Measurements from ENCODE around the gene GSTA4. TPM values are rescaled to one million over a fixed set of nuclear protein-coding genes. Genes with fewer than 3 reads are reported as not detected.
"Not testable (repeated sequence)": the region's sequence is repeated elsewhere in the genome, so short reads cannot be mapped to it uniquely, and the experiment has no call there.

GSTA4 gene
- total and polyA plus RNA-seq, 9 donors = 46.7 to 61.4 (median 54.7) TPM

DNA sequence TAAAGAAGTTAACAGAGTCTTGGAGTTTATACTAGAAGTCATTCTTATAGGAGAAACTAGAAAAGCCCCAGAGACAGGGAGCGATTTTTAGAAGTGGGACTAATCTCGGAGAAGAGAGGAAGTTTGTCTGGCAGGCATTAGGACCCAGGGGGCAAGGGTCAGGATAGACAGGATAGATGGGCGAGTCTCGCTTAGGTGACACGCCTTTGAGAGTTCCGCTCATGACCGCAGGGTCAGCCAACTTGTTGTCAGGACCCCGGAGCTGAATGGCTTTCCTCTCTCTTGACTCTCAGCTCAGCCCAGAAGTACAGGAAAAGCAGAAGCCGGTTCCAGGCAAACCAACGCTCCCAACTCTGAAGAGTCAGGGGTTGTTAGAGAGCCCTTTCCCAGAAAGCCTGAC lies 34.1 kb downstream of the GSTA4 start:
- H3K27me3 ChIP-seq (ENCODE audit: control insufficient read depth, insufficient read depth, low read length); H3K27ac ChIP-seq (ENCODE audit: low read length); H3K36me3 ChIP-seq (ENCODE audit: control insufficient read depth, insufficient read depth, low read length); H3K4me3 ChIP-seq (ENCODE audit: low read length); H3K4me1 ChIP-seq (ENCODE audit: control insufficient read depth, insufficient read depth, low read length); H3K9me3 ChIP-seq (replicated peaks; ENCODE audit: control insufficient read depth, low read depth, low read length); DNase-seq: not testable (repeated sequence)
- 83% methylated on average over 4 of the region's 10 CpGs for WGBS (ENCODE audit: insufficient coverage)

DNA sequence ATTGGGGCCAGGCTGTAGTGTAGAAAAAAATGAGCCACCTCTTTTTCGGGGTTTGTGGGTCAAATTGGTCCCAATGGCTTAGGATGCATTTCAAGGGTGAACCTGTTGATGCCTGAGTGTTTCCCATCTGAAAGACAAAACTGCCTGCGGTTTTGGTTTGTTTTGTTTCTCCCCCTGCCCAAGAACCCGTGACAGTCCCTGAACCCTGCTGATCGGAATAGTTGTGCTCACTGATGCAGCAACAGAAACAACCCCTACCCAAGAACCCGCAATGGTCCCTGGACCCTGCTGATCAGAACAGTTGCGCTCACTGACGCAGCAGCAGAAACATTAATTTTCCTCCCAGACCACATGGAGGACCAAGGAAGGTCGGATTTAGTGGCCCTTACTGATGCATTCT lies 34.9 kb downstream of the GSTA4 start:
- H3K4me1 ChIP-seq (ENCODE audit: control insufficient read depth, insufficient read depth, low read length); H3K9me3 ChIP-seq (replicated peaks; ENCODE audit: control insufficient read depth, low read depth, low read length); H3K4me3 ChIP-seq (ENCODE audit: low read length); H3K27ac ChIP-seq (ENCODE audit: low read length); H3K27me3 ChIP-seq (ENCODE audit: control insufficient read depth, insufficient read depth, low read length); H3K36me3 ChIP-seq (ENCODE audit: control insufficient read depth, insufficient read depth, low read length); DNase-seq: not testable (repeated sequence)
- WGBS (ENCODE audit: insufficient coverage) = 81% methylated on average over 8 of the region's 8 CpGs

DNA sequence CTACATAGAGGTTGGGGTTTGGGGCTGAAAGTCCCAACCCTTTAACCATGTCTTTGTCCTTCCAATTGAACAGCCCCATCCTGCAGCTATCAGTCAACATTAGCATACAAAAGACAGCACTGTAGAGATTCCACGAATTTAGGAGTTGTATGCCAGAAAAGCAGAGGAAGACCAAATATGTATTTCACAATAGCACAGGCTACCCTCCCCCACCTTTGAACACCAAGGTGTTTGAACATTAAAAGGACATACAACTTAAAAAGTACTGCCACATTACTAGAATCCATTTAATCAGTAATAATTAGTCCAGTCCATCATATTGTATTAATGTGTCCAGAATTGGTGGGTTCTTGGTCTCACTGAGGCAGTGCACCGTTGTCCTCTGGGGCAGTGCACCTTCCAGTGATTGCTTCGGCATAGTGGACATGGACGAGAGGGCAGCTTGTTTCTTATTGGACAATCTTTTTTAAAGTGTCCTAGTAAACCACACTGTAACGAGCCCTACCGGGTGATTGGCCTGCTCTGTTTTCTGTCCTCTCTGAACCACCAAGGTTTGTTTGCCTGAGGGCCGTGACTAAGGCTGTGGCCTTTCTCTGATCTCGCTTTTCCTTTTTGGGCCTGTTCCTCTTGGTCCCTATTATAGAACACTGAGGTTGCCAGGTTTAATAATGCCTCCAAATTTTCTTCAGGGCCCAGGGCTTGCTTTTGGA lies 36.4 kb downstream of the GSTA4 start:
- 86% methylated on average over 4 of the region's 8 CpGs for WGBS (ENCODE audit: insufficient coverage)
- no peaks in the 10 kb centered on the region for H3K36me3 ChIP-seq (ENCODE audit: control insufficient read depth, insufficient read depth, low read length)
- H3K4me1 ChIP-seq (ENCODE audit: control insufficient read depth, insufficient read depth, low read length) = no peaks in the 10 kb centered on the region
- no peaks in the 10 kb centered on the region for H3K27me3 ChIP-seq (ENCODE audit: control insufficient read depth, insufficient read depth, low read length)
- H3K4me3 ChIP-seq (ENCODE audit: low read length) = no peak overlapping the region
- peaks cover 3% of the 10 kb centered on the region for H3K9me3 ChIP-seq (replicated peaks; ENCODE audit: control insufficient read depth, low read depth, low read length)
- no peak overlapping the region for H3K27ac ChIP-seq (ENCODE audit: low read length)
- no peak for DNase-seq

DNA sequence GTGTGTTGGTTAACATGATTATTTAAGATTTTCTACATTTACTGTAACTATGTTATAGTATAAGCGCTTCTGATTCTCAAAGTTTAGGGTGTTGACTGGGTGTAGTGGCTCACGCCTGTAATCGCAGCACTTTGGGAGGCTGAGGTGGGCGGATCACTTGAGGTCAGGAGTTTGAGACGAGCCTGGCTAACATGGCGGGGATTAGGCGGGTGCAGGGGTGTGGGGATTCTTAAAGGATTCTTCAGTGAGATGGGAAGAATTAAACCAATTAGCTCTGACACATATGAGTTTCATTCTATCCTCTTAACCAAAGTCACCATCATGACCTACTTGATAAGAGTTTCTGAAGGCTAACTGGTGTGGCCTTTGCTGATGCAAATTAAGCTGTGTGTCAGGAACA lies 39.2 kb downstream of the GSTA4 start:
- Histone ChIP-seq H3K9me3 (replicated peaks; ENCODE audit: control insufficient read depth, low read depth, low read length) (no peaks in the 10 kb centered on the region), H3K4me3 (ENCODE audit: low read length) (no peak overlapping the region), H3K27ac (ENCODE audit: low read length) (no peak overlapping the region), H3K27me3 (ENCODE audit: control insufficient read depth, insufficient read depth, low read length) (no peaks in the 10 kb centered on the region), H3K4me1 (ENCODE audit: control insufficient read depth, insufficient read depth, low read length) (no peaks in the 10 kb centered on the region), H3K36me3 (ENCODE audit: control insufficient read depth, insufficient read depth, low read length) (no peaks in the 10 kb centered on the region)
- WGBS (ENCODE audit: insufficient coverage) = 90% methylated on average over 2 of the region's 7 CpGs
- no peak for DNase-seq

DNA sequence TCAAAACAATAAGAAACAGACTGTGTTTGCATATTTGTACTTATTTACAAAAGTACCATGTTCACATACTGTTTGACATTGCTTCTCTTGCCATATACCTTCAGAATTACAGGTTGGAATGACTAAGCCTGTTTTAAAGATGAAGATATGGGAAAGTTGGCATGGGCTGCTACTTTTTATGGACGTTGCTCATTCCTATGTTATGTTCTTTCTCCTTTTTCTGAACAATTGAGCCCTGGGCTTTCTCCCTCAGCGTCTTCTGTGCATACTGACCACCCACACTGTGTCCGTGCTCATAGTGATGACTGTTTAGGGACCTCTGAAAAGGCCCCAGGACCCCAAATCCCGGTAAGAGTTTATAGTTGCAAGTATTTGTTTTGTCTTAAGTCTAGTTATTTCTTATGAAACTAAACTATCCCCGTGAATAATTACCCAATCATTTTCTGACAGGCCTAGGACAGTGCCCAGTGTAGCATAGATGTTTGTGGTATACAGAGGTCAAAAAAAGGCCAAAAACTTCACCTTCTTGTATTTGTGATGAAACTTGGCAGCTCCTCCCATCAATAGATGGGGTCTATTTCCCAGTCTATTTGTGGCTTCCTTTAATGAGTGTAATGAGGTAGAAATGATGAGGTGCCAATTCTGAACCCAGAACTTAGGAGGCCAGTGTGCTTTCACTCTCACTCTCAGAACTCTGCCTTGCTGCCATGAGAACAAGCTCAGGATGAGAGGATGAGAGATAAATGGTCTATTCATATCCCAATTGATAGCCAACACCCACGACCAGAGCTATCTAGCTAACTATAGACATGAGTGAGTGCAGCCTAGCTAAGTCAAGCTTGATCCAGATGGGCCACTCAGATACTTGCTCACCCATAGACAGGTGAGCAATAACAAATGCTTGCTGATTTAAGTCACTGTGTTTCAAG lies 40.9 kb downstream of the GSTA4 start:
- no peaks in the 10 kb centered on the region for H3K27me3 ChIP-seq (ENCODE audit: control insufficient read depth, insufficient read depth, low read length)
- H3K4me1 ChIP-seq (ENCODE audit: control insufficient read depth, insufficient read depth, low read length) = no peaks in the 10 kb centered on the region
- H3K27ac ChIP-seq (ENCODE audit: low read length) = no peak overlapping the region
- H3K9me3 ChIP-seq (replicated peaks; ENCODE audit: control insufficient read depth, low read depth, low read length) = no peaks in the 10 kb centered on the region
- no peaks in the 10 kb centered on the region for H3K36me3 ChIP-seq (ENCODE audit: control insufficient read depth, insufficient read depth, low read length)
- WGBS (ENCODE audit: insufficient coverage) = no CpG with 5 or more reads among the region's 6 CpGs
- DNase-seq = no peak
- H3K4me3 ChIP-seq (ENCODE audit: low read length) = no peak overlapping the region

DNA sequence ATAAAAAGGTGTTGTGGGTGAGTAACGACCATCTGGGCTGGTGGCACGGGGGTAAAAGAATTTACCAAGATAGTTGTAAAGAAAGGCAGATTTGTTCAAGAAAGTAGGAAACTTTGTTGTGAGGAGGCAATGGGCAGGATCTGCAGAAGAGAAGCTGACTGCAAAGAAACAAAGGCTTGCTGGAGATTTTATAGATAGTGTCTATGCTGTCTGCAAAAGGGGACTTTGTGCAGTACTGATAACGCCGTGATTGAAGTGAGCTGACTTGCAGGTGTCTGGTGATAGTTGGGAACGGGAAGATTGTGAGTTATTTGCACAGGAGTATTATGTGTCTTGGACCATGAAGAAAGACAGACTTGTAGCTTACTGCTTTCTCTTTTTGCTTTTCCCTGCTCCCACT lies 48.8 kb downstream of the GSTA4 start:
- Histone ChIP-seq H3K36me3 (ENCODE audit: control insufficient read depth, insufficient read depth, low read length) (no peaks in the 10 kb centered on the region), H3K4me1 (ENCODE audit: control insufficient read depth, insufficient read depth, low read length) (no peaks in the 10 kb centered on the region), H3K27ac (ENCODE audit: low read length) (no peak overlapping the region), H3K27me3 (ENCODE audit: control insufficient read depth, insufficient read depth, low read length) (no peaks in the 10 kb centered on the region), H3K4me3 (ENCODE audit: low read length) (no peak overlapping the region), H3K9me3 (replicated peaks; ENCODE audit: control insufficient read depth, low read depth, low read length) (no peaks in the 10 kb centered on the region)
- 18% methylated on average over 5 of the region's 5 CpGs for WGBS (ENCODE audit: insufficient coverage)
- DNase-seq = no peak

DNA sequence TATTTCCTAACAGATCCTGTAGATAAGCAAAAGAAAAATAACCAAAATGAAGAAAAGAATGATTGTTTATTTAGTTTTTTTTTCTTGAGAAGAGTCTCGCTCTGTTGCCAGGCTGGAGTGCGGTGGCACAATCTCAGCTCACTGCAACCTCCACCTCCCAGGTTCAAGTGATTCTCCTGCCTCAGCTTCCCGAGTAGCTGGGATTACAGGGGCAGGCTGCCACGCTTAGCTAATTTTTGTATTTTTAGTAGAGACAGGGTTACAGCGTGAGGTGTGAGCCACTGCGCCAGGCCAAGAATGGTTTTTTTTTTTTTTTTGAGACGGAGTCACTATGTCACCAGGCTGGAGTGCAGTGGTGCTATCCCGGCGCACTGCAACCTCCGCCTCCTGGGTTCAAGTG lies 52.3 kb downstream of the GSTA4 start:
- not testable (repeated sequence) for H3K9me3 ChIP-seq (replicated peaks; ENCODE audit: control insufficient read depth, low read depth, low read length); H3K36me3 ChIP-seq (ENCODE audit: control insufficient read depth, insufficient read depth, low read length); H3K27ac ChIP-seq (ENCODE audit: low read length); DNase-seq; H3K4me3 ChIP-seq (ENCODE audit: low read length); H3K27me3 ChIP-seq (ENCODE audit: control insufficient read depth, insufficient read depth, low read length); H3K4me1 ChIP-seq (ENCODE audit: control insufficient read depth, insufficient read depth, low read length)
- 87% methylated on average over 3 of the region's 10 CpGs for WGBS (ENCODE audit: insufficient coverage)

DNA sequence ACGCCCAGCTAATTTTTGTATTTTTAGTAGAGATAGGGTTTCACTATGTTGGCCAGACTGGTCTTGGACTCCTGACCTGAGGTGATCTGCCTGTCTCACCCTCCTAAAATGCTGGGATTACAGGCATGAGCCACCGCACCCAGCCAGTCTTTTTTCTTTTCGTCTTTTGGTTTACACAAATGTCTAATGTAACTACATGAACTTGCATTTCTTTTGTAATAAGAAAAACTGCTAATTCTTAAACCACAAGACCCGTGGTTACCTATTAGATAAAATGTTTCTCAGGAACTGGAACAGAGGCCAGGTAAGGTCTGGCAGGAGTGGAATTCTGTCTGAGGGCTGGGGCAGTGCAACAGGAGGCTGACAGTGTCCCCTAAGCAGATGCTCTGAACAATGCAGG lies 52.9 kb downstream of the GSTA4 start:
- no peaks in the 10 kb centered on the region for H3K27me3 ChIP-seq (ENCODE audit: control insufficient read depth, insufficient read depth, low read length)
- no peaks in the 10 kb centered on the region for H3K36me3 ChIP-seq (ENCODE audit: control insufficient read depth, insufficient read depth, low read length)
- H3K27ac ChIP-seq (ENCODE audit: low read length) = no peak overlapping the region
- H3K4me1 ChIP-seq (ENCODE audit: control insufficient read depth, insufficient read depth, low read length) = no peaks in the 10 kb centered on the region
- no peak for DNase-seq
- no CpG with 5 or more reads among the region's 4 CpGs for WGBS (ENCODE audit: insufficient coverage)
- no peaks in the 10 kb centered on the region for H3K9me3 ChIP-seq (replicated peaks; ENCODE audit: control insufficient read depth, low read depth, low read length)
- no peak overlapping the region for H3K4me3 ChIP-seq (ENCODE audit: low read length)

DNA sequence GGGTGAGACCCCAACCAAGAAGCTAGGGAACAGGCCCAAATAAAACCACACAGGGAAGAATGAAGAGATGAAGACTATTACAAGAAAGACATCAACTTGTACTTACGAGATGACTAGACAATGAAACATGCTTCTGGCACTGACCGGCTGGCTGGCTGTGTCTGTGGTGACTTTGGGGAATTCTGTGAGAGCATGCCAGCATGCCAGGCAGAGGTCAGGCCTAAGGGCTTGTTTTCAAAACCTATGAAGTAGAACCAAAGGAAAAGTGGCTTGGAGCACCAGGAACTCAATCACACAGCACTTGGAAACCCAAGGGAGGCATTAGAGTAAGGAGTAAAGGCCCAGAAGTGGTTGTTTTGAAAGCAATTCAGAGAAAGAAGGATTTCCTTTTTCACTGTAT lies 57.2 kb downstream of the GSTA4 start:
- no peaks in the 10 kb centered on the region for H3K27me3 ChIP-seq (ENCODE audit: control insufficient read depth, insufficient read depth, low read length)
- H3K36me3 ChIP-seq (ENCODE audit: control insufficient read depth, insufficient read depth, low read length) = no peaks in the 10 kb centered on the region
- H3K4me1 ChIP-seq (ENCODE audit: control insufficient read depth, insufficient read depth, low read length) = no peaks in the 10 kb centered on the region
- no peak overlapping the region for H3K27ac ChIP-seq (ENCODE audit: low read length)
- no peaks in the 10 kb centered on the region for H3K9me3 ChIP-seq (replicated peaks; ENCODE audit: control insufficient read depth, low read depth, low read length)
- WGBS (ENCODE audit: insufficient coverage) = 100% methylated on average over 1 of the region's 2 CpGs
- no peak overlapping the region for H3K4me3 ChIP-seq (ENCODE audit: low read length)
- no peak for DNase-seq

DNA sequence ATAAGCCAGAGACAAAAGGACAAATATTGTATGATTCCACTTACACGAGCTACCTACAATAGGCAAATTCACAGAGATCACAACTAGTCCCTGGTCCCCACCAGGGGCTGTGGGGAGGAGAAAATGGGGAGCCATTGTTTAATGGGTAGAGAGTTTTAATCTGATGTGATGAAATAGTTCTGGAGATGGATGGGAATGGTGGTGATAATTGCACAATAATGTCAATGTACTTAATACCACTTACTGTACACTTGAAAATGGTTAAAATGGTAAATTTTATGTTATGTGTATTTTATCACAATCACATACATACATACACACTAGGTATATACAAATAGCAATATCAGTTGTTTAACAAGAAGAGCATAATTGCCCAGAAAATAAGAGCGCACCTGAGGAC lies 61.3 kb downstream of the GSTA4 start:
- Histone ChIP-seq H3K36me3 (ENCODE audit: control insufficient read depth, insufficient read depth, low read length) (no peaks in the 10 kb centered on the region), H3K4me1 (ENCODE audit: control insufficient read depth, insufficient read depth, low read length) (no peaks in the 10 kb centered on the region), H3K27me3 (ENCODE audit: control insufficient read depth, insufficient read depth, low read length) (peaks cover 5% of the 10 kb centered on the region), H3K4me3 (ENCODE audit: low read length) (no peak overlapping the region), H3K9me3 (replicated peaks; ENCODE audit: control insufficient read depth, low read depth, low read length) (no peaks in the 10 kb centered on the region), H3K27ac (ENCODE audit: low read length) (no peak overlapping the region)
- WGBS (ENCODE audit: insufficient coverage) = no CpG with 5 or more reads among the region's 2 CpGs
- no peak for DNase-seq

All from muscle of leg (tissue), 11 donors.